Activated CD4-positive, alpha-beta T cell treated with anti-CD3 and anti-CD28 coated beads, Interleukin-2, amount 50 U/mL, for 1 hour (primary cell): ENCODE data around the gene LRRC66.
A peak's percentile ranks its signal among the peaks of the same experiment; 100 is the strongest.

Experiments
- DNase-seq: peaks from one replicate; pipeline ENCODE4 v3.0.0-alpha.2; 2020

Gene LRRC66

GRCh38 chr4:52019936-52020657, at the start of gene LRRC66:
LRRC66 (minus strand) TSS chr4:52020363; CDS start chr4:52017613, 2,750 bp downstream.
- DNase-seq: peak; percentile 2

- DNase-seq: no peak
Measured at GRCh38 chr4:52069571-52069970, 49.4 kb upstream of the LRRC66 start.

- no peak for DNase-seq
Measured at GRCh38 chr4:52059372-52059771, 39.2 kb upstream of the LRRC66 start.

- DNase-seq: no peak
Measured at GRCh38 chr4:52058275-52058674, 38.1 kb upstream of the LRRC66 start.

- no peak for DNase-seq
Measured at GRCh38 chr4:52057196-52057595, 37.0 kb upstream of the LRRC66 start.

- DNase-seq: no peak
Measured at GRCh38 chr4:52054254-52054653, 34.1 kb upstream of the LRRC66 start.

- no peak for DNase-seq
Measured at GRCh38 chr4:52052475-52052780, 32.3 kb upstream of the LRRC66 start.

GRCh38 chr4:52051615-52052474, 31.7 kb upstream of the LRRC66 start:
- DNase-seq: no peak

GRCh38 chr4:52051213-52051614, 31.1 kb upstream of the LRRC66 start, which contains the start of gene SPATA18:
SPATA18 (plus strand) TSS chr4:52051304; CDS start chr4:52051705, 401 bp downstream.
- no peak for DNase-seq

- DNase-seq: no peak
Measured at GRCh38 chr4:52049266-52049665, 29.1 kb upstream of the LRRC66 start.

- no peak for DNase-seq
Measured at GRCh38 chr4:52045028-52045427, 24.9 kb upstream of the LRRC66 start.

- peak; percentile 68 for DNase-seq
Measured at GRCh38 chr4:52038103-52038912, 18.1 kb upstream of the LRRC66 start, which contains the start of gene SGCB. SGCB (minus strand) TSS chr4:52038299; CDS start chr4:52038259, 40 bp downstream.

- DNase-seq: peak; percentile 1
Measured at GRCh38 chr4:52037689-52038102, 17.5 kb upstream of the LRRC66 start.

- DNase-seq: no peak
Measured at GRCh38 chr4:52036886-52037530, 16.8 kb upstream of the LRRC66 start.

- no peak for DNase-seq
Measured at GRCh38 chr4:52035190-52035589, 15.0 kb upstream of the LRRC66 start.

- no peak for DNase-seq
Measured at GRCh38 chr4:52032005-52032404, 11.8 kb upstream of the LRRC66 start.

GRCh38 chr4:52028970-52029369, 8.8 kb upstream of the LRRC66 start:
- no peak for DNase-seq

GRCh38 chr4:52017814-52018213, 2.3 kb downstream of the LRRC66 start:
- DNase-seq: no peak

- no peak for DNase-seq
Measured at GRCh38 chr4:52016981-52017380, 3.2 kb downstream of the LRRC66 start.

GRCh38 chr4:52015366-52015765, 4.8 kb downstream of the LRRC66 start:
- DNase-seq: no peak

GRCh38 chr4:52014903-52015302, 5.3 kb downstream of the LRRC66 start:
- no peak for DNase-seq

- no peak for DNase-seq
Measured at GRCh38 chr4:52012651-52013050, 7.5 kb downstream of the LRRC66 start.

GRCh38 chr4:52010986-52011385, 9.2 kb downstream of the LRRC66 start:
- no peak for DNase-seq
